K562 (cell line): ENCODE data around the gene ABCF3.

Source experiments
- CBX5 ChIP-seq: IDR thresholded peaks from 2 replicates; pipeline ENCODE4 v1.6.1; 2014; ENCODE audit warnings: low read depth, borderline replicate concordance
- DACH1 ChIP-seq: fragments of 450-650 bp; IDR thresholded peaks from 2 replicates; pipeline ENCODE4 v1.6.1; 2018; ENCODE audit not compliant: partially characterized antibody
- EP300 ChIP-seq: IDR thresholded peaks from 2 replicates; pipeline ENCODE4 v1.6.1; 2012; ENCODE audit warnings: low read length, improper control_type of control experiment
- HDGF ChIP-seq: fragments of 450-650 bp; IDR thresholded peaks from 2 replicates; pipeline ENCODE4 v1.6.1; 2016
- KAT8 ChIP-seq: fragments of 450-650 bp; IDR thresholded peaks from 2 replicates; pipeline ENCODE4 v1.6.1; 2016; ENCODE audit warnings: low read depth, mild to moderate bottlenecking
- KLF6 ChIP-seq: fragments of 250-450 bp; sonication (Bioruptor Pico); IDR thresholded peaks from 2 replicates; pipeline ENCODE4 v1.4.0; 2020; ENCODE audit warnings: mild to moderate bottlenecking, moderate library complexity, borderline replicate concordance
- POLR2A ChIP-seq: fragments of 450-650 bp; conservative IDR thresholded peaks from 2 replicates; pipeline ENCODE4 v1.6.1; 2016
- RBBP5 ChIP-seq: fragments of 200-600 bp; sonication (generic); IDR thresholded peaks from 2 replicates; pipeline ENCODE4 v1.6.1; 2012; ENCODE audit warnings: borderline replicate concordance, mild to moderate bottlenecking, low read length, control low read depth, inconsistent platforms; ENCODE audit not compliant: insufficient read depth, poor library complexity, severe bottlenecking
- SIN3A ChIP-seq, 2 experiments: fragments of 150-350 bp in 1 of 2; IDR thresholded peaks; 2 replicates each; pipeline ENCODE4 v1.6.1; 2011 to 2016; ENCODE audit warnings: borderline replicate concordance in 2 of 2, low read depth in 2 of 2, low read length in 2 of 2, mild to moderate bottlenecking in 2 of 2, moderate library complexity in 2 of 2; ENCODE audit not compliant: control insufficient read depth in 1 of 2
- ZNF282 ChIP-seq: sonication (generic); formaldehyde crosslinking; IDR thresholded peaks from 2 replicates; pipeline ENCODE4 v1.8.1; 2023; ENCODE audit warnings: missing genetic modification reagents
- TF ChIP-seq, protein P1 (sequence below), 3 experiments: IDR thresholded peaks in 2 of 3; conservative IDR thresholded peaks in 1 of 3; 2 replicates each; pipeline ENCODE4 v1.5.1; 2011 to 2012; ENCODE audit warnings: low read length in 3 of 3, mild to moderate bottlenecking in 3 of 3, control low read depth in 2 of 3, improper control_type of control experiment in 1 of 3, inconsistent platforms in 1 of 3, low read depth in 1 of 3, mixed read lengths in 1 of 3, moderate library complexity in 1 of 3; ENCODE audit not compliant: insufficient read depth in 2 of 3

DNA sequence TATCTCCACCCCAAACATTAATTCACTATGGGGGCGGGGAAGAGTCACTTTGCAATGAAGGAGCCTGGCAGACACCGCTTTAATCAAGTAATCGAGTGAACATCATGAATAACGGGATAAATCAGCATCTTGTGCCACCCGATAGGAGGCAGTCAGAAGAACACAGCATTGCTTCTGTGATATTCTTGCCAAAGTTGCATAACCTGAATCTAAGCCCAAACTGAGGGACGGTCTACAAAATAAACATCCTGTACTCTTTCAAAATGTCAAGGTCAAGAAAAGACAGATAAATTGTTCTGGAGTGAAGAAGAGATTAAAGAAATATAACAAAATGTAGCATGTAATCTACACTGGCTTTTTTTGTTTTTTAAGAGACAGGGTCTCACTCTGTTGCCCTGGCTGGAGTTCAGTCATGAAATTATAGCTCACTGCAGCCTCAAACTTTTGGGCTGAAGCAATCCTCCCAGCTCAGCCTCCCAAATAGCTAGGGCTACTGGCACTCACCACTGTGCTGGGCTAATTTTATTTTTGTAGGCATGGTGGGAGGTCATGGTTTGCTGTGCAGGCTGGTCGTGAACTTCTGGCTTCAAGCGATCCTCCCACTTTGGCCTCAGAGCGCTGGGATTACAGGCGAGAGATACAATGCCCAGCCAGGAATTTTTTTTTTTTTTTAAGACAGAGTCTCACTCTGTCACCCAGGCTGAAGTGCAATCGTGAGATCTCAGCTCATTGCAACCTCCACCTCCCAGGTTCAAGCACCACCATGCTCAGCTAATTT, 23.3 kb downstream of the ABCF3 start:
- TF ChIP-seq POLR2A: no peak
- no peak for TF ChIP-seq SIN3A (IDR thresholded peaks at IDR 0.05; ENCODE audit: borderline replicate concordance in 2 of 2, control insufficient read depth in 1 of 2, low read depth in 2 of 2, low read length in 2 of 2)
- TF ChIP-seq CBX5: no peak
- no peak for TF ChIP-seq KAT8
- TF ChIP-seq, protein P1, sequence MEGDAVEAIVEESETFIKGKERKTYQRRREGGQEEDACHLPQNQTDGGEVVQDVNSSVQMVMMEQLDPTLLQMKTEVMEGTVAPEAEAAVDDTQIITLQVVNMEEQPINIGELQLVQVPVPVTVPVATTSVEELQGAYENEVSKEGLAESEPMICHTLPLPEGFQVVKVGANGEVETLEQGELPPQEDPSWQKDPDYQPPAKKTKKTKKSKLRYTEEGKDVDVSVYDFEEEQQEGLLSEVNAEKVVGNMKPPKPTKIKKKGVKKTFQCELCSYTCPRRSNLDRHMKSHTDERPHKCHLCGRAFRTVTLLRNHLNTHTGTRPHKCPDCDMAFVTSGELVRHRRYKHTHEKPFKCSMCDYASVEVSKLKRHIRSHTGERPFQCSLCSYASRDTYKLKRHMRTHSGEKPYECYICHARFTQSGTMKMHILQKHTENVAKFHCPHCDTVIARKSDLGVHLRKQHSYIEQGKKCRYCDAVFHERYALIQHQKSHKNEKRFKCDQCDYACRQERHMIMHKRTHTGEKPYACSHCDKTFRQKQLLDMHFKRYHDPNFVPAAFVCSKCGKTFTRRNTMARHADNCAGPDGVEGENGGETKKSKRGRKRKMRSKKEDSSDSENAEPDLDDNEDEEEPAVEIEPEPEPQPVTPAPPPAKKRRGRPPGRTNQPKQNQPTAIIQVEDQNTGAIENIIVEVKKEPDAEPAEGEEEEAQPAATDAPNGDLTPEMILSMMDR (IDR thresholded peaks at IDR 0.05 in 2 of 3, conservative IDR thresholded peaks at IDR 0.05 in 1 of 3; ENCODE audit: insufficient read depth in 2 of 3, low read depth in 1 of 3, low read length in 3 of 3): no peak
- no peak for TF ChIP-seq EP300
- no peak for TF ChIP-seq RBBP5
- no peak for TF ChIP-seq HDGF
- no peak for TF ChIP-seq KLF6
- TF ChIP-seq DACH1: no peak
- TF ChIP-seq ZNF282 (CRISPR knock-in tag): no peak
